OCI-LY7 (cell line): ENCODE data around the gene MYO18A. TPM values are rescaled to one million over a fixed set of nuclear protein-coding genes. Genes with fewer than 3 reads are reported as not detected.
A peak's percentile ranks its signal among the peaks of the same experiment; 100 is the strongest.

Source experiments
- BruUV-seq: library from RNA; stranded (reverse); fragments of 400-500 nt; replicated peaks from 2 replicates; lab custom pipeline; 2021; lab: Mats Ljungman, UMichigan
- CTCF ChIA-PET: fragments of 300-600 bp; sonication (Branson Sonifier 250); formaldehyde crosslinking; loops from one replicate; lab custom pipeline; 2022; ENCODE audit warnings: antibody characterized with exemption; ENCODE audit not compliant: unreplicated experiment; lab: Charles Lee
- POLR2A ChIA-PET: fragments of 300-600 bp; sonication (Branson Sonifier 250); formaldehyde crosslinking; loops from one replicate; lab custom pipeline; 2022; ENCODE audit warnings: antibody characterized with exemption; lab: Charles Lee
- DNase-seq: peaks from one replicate; pipeline ENCODE4 v3.0.0-alpha.2; 2015; ENCODE audit warnings: low spot score
- H2AFZ ChIP-seq: fragments of 200-600 bp; sonication (generic), shearing (Covaris generic); 2 replicates; pipeline ENCODE4 v1.6.1; 2014; ENCODE audit warnings: mild to moderate bottlenecking, antibody characterized with exemption, low read length, moderate library complexity
- H3K27ac ChIP-seq: fragments of 200-600 bp; sonication (generic); 2 replicates; pipeline ENCODE4 v1.5.1; 2014; ENCODE audit warnings: mixed run types, low read depth, mild to moderate bottlenecking, moderate library complexity, low read length, inconsistent platforms; ENCODE audit not compliant: poor library complexity, severe bottlenecking
- H3K36me3 ChIP-seq: fragments of 200-600 bp; sonication (generic); 2 replicates; pipeline ENCODE4 v1.6.1; 2014; ENCODE audit warnings: mild to moderate bottlenecking, antibody characterized with exemption, low read length, moderate library complexity, mixed read lengths; ENCODE audit not compliant: insufficient read depth
- H3K4me1 ChIP-seq: fragments of 200-600 bp; sonication (generic); 2 replicates; pipeline ENCODE4 v1.5.1; 2014; ENCODE audit warnings: mild to moderate bottlenecking, low read length; ENCODE audit not compliant: insufficient read depth, poor library complexity, severe bottlenecking
- H3K4me2 ChIP-seq: fragments of 200-600 bp; sonication (generic); 2 replicates; pipeline ENCODE4 v1.6.1; 2014; ENCODE audit warnings: mild to moderate bottlenecking, low read length
- H3K4me3 ChIP-seq: fragments of 200-600 bp; sonication (generic); 2 replicates; pipeline ENCODE4 v1.5.1; 2014; ENCODE audit warnings: mild to moderate bottlenecking, low read depth, low read length; ENCODE audit not compliant: poor library complexity, severe bottlenecking
- H3K79me2 ChIP-seq: fragments of 200-600 bp; sonication (generic); 2 replicates; pipeline ENCODE4 v1.6.1; 2016; ENCODE audit warnings: low read depth, mild to moderate bottlenecking, low read length, moderate library complexity, mixed read lengths; ENCODE audit not compliant: insufficient read depth
- H3K9me2 ChIP-seq: fragments of 200-600 bp; sonication (generic); 2 replicates; pipeline ENCODE4 v1.6.1; 2016; ENCODE audit warnings: mild to moderate bottlenecking, low read length, mixed read lengths; ENCODE audit not compliant: insufficient read depth
- H3K9me3 ChIP-seq: fragments of 200-600 bp; sonication (generic); 2 replicates; pipeline ENCODE4 v1.6.1; 2014; ENCODE audit warnings: mild to moderate bottlenecking, mixed run types, low read length, mixed read lengths
- H4K20me1 ChIP-seq: fragments of 200-600 bp; sonication (generic); 2 replicates; pipeline ENCODE4 v1.6.1; 2014; ENCODE audit warnings: mild to moderate bottlenecking, antibody characterized with exemption, low read length, moderate library complexity, mixed read lengths; ENCODE audit not compliant: insufficient read depth
- EZH2phosphoT487 ChIP-seq: fragments of 200-600 bp; sonication (generic); IDR thresholded peaks from 2 replicates; pipeline ENCODE4 v1.6.1; 2018; ENCODE audit warnings: low read depth, borderline replicate concordance, mild to moderate bottlenecking, mixed run types, antibody characterized with exemption, low read length, moderate library complexity, mixed read lengths
- intact Hi-C: fragments of 100-400 bp; cut with micrococcal nuclease; formaldehyde crosslinking; loops from one replicate; pipeline ENCODE4 v1.10.0; 2022; ENCODE audit not compliant: unreplicated experiment
- total RNA-seq, 2 experiments: library from RNA; depleted of rRNA in 1 of 2; stranded (reverse); fragments of >200 nt in 1 of 2; shearing (Covaris generic) in 1 of 2; gene quantifications; 2 replicates each; pipeline ENCODE4 v1.2.3, GENCODE V29; 2014 to 2022
- TF ChIP-seq, protein P1 (sequence below): fragments of 200-600 bp; sonication (generic); conservative IDR thresholded peaks from 2 replicates; pipeline ENCODE4 v1.5.1; 2014; ENCODE audit warnings: mild to moderate bottlenecking, antibody characterized with exemption, low read length, moderate library complexity, mixed read lengths

The MYO18A gene
- total RNA-seq, 2 experiments from 2014 or later, result 124 to 128 TPM

DNA sequence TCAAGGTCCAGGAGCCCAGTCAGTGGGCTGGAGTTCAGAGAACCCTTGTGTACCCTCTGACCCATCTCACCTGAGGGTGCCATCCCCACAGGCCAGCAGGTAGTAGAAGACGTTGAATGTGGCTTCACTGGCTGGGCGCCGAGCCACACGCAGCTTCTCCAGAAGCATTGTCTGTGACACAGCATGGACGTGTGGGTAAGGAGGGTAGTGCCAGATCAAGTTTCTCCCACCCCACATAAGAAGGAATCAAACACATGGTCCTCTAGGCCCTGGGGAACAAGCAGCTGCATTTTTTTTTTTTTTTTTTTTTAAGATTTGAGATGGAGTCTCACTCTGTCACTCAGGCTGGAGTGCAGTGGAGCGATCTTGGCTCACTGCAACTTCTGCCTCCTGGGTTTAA, 60.9 kb downstream of the MYO18A start:
- CTCF ChIA-PET, result no interaction called here
- H3K9me3 ChIP-seq, result no peaks in the 10 kb centered on the region
- intact Hi-C loops, result no loop called here
- no TSS peak for BruUV-seq
- peaks cover 64% of the 10 kb centered on the region for H3K36me3 ChIP-seq
- H3K27ac ChIP-seq, result no peak overlapping the region
- POLR2A ChIA-PET, result interaction anchor here (0.6 kb wide), 1 partner anchor 196 kb away, joined by 3 read pairs; no protein-coding TSS in a partner anchor
- H4K20me1 ChIP-seq, result no peaks in the 10 kb centered on the region
- H3K4me2 ChIP-seq, result no peak overlapping the region
- DNase-seq, result no peak
- no peaks in the 10 kb centered on the region for H3K9me2 ChIP-seq
- TF ChIP-seq EZH2phosphoT487, result no peak
- TF ChIP-seq, protein P1, sequence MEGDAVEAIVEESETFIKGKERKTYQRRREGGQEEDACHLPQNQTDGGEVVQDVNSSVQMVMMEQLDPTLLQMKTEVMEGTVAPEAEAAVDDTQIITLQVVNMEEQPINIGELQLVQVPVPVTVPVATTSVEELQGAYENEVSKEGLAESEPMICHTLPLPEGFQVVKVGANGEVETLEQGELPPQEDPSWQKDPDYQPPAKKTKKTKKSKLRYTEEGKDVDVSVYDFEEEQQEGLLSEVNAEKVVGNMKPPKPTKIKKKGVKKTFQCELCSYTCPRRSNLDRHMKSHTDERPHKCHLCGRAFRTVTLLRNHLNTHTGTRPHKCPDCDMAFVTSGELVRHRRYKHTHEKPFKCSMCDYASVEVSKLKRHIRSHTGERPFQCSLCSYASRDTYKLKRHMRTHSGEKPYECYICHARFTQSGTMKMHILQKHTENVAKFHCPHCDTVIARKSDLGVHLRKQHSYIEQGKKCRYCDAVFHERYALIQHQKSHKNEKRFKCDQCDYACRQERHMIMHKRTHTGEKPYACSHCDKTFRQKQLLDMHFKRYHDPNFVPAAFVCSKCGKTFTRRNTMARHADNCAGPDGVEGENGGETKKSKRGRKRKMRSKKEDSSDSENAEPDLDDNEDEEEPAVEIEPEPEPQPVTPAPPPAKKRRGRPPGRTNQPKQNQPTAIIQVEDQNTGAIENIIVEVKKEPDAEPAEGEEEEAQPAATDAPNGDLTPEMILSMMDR, result no peak
- no peak overlapping the region for H2AFZ ChIP-seq
- no peaks in the 10 kb centered on the region for H3K79me2 ChIP-seq
- H3K4me3 ChIP-seq, result no peak overlapping the region
- H3K4me1 ChIP-seq, result no peaks in the 10 kb centered on the region

DNA sequence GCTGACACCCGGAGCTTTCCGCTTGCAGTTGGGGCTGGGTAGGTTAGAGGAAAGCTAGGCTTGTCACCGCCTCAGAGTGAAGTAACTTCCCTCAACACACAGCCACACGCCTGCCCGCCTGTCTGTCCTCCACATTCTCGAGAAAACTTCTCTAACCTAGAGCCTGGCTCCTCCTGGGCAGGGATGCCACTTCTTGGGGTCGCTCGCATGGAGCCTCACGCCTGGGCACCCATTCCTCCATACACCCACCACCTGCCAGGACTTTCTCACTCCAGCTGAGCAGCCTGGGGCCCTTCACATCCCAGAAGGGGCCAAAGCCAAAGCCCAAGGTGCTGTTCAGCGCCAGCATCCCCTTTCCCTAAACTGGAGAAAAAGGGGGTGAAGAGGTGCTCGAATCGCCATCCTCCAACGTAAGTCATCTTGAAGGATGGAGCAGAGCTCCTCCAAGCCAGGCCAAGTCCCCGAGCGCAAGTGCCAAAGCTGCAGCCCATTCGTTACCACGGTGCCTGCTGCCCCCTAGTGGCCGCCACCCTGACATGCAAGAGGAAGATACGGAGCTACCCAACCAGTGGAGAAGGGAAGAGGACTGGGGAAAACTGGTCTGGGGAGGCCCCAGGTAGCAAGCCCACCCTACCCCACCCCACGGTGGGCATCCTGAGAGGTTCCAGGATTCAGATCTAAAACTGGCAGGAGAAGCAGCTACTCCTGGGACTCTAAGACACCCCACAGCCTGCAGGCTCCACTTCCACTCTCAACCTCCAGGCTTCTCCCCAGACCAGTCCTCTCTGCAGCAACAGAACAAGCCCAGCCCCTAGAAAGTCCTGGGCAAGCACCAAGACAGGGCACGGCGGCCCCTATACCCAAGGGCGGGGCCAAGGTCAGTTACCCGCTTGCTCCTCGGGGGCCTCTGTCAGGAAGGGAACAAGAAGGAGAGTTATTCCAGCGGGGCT, 63.1 kb downstream of the MYO18A start:
- DNase-seq, result peak; percentile 70
- BruUV-seq, result no TSS peak
- Histone ChIP-seq H3K9me2 (no peaks in the 10 kb centered on the region), H3K36me3 (peaks cover 73% of the 10 kb centered on the region), H3K79me2 (no peaks in the 10 kb centered on the region), H3K9me3 (no peaks in the 10 kb centered on the region), H3K4me1 (no peaks in the 10 kb centered on the region), H2AFZ (no peak overlapping the region), H3K4me2 (no peak overlapping the region), H4K20me1 (no peaks in the 10 kb centered on the region), H3K4me3 (no peak overlapping the region), H3K27ac (no peak overlapping the region)
- CTCF ChIA-PET, result interaction anchor here (0.7 to 1.9 kb wide), 2 partner anchors 110 to 152 kb away, joined by 3 to 16 read pairs; no protein-coding TSS in a partner anchor
- no peak for TF ChIP-seq EZH2phosphoT487
- TF ChIP-seq, protein P1, result peak; percentile 93
- POLR2A ChIA-PET, result interaction anchor here (0.6 to 0.8 kb wide), 2 partner anchors 165 to 222 kb away, joined by 3 read pairs; no protein-coding TSS in a partner anchor
- intact Hi-C loops, result no loop called here
